GM13977 (cell line): ENCODE data around the gene SMARCA4.
"Not testable (repeated sequence)": the region's sequence is repeated elsewhere in the genome, so short reads cannot be mapped to it uniquely, and the experiment has no call there.

Experiments
- DNase-seq: peaks from one replicate; pipeline ENCODE4 v3.0.0; 2012; ENCODE audit warnings: low spot score
- CTCF ChIP-seq: IDR thresholded peaks from 2 replicates; pipeline ENCODE4 v1.5.1; 2012; ENCODE audit warnings: mild to moderate bottlenecking, control low read depth; ENCODE audit not compliant: insufficient read depth; ENCODE audit errors: extremely low read depth, missing control alignments
- in situ Hi-C: fragments of 300-500 bp; cut with MboI; formaldehyde crosslinking; loops from one replicate; pipeline ENCODE4 v1.12.0; 2022; ENCODE audit warnings: low sequenced_read_pairs, low pct_unique_long_range_greater_than_20kb, mixed read lengths, inconsistent platforms; ENCODE audit not compliant: unreplicated experiment

SMARCA4 gene

GRCh38 chr19:11101057-11101456 lies 140.2 kb downstream of the SMARCA4 start:
- DNase-seq, result no peak
- in situ Hi-C loops, result no loop called here
- TF ChIP-seq CTCF, result no peak

GRCh38 chr19:11102944-11103343 lies 142.1 kb downstream of the SMARCA4 start:
- TF ChIP-seq CTCF, result no peak
- no peak for DNase-seq
- in situ Hi-C loops, result no loop called here

- DNase-seq, in situ Hi-C loops: not testable (repeated sequence)
These were observed 142.8 kb downstream of the SMARCA4 start for GRCh38 chr19:11103667-11104066.

GRCh38 chr19:11105014-11105636 lies 144.3 kb downstream of the SMARCA4 start:
- no peak for DNase-seq
- TF ChIP-seq CTCF, result no peak
- in situ Hi-C loops, result no loop called here

GRCh38 chr19:11106477-11106876 lies 145.6 kb downstream of the SMARCA4 start:
- DNase-seq, result no peak
- in situ Hi-C loops, result no loop called here
- TF ChIP-seq CTCF, result no peak

- no peak for DNase-seq
- no peak for TF ChIP-seq CTCF
- in situ Hi-C loops, result no loop called here
These were observed 147.9 kb downstream of the SMARCA4 start for GRCh38 chr19:11108746-11109145.

- no peak for TF ChIP-seq CTCF
- no peak for DNase-seq
- in situ Hi-C loops, result no loop called here
These were observed 150.4 kb downstream of the SMARCA4 start for GRCh38 chr19:11111117-11111770.
